ENCODE data around the gene C5orf63. TPM values are rescaled to one million over a fixed set of nuclear protein-coding genes. Genes with fewer than 3 reads are reported as not detected.
A peak's percentile ranks its signal among the peaks of the same experiment; 100 is the strongest.

C5orf63 gene
- total and polyA plus RNA-seq, 10 of the 15 experiments (the other 5 are each of a cell fraction or from before 2014, with no cell fraction given): 8.7 to 54.3 (median 11.9) TPM

- TF ChIP-seq ETV6 (conservative IDR thresholded peaks at IDR 0.05 in 1 of 2, IDR thresholded peaks at IDR 0.05 in 1 of 2; ENCODE audit: borderline replicate concordance in 1 of 2, low read depth in 1 of 2) (no peak), ZSCAN29 (IDR thresholded peaks at IDR 0.05) (no peak), SPI1 (IDR thresholded peaks at IDR 0.05; ENCODE audit: borderline replicate concordance, insufficient read depth, low read depth, low read length) (no peak), RELB (IDR thresholded peaks at IDR 0.05; ENCODE audit: low read depth) (no peak), PBX3 (IDR thresholded peaks at IDR 0.05; ENCODE audit: insufficient replicate concordance, low read depth, low read length) (peak; percentile 97), NFXL1 (IDR thresholded peaks at IDR 0.05; ENCODE audit: borderline replicate concordance) (no peak), BCL3 (IDR thresholded peaks at IDR 0.05; ENCODE audit: borderline replicate concordance, insufficient read depth, low read depth, low read length, poor library complexity, severe bottlenecking) (no peak), E2F8 (IDR thresholded peaks at IDR 0.05; ENCODE audit: low read depth, partially characterized antibody) (no peak), SMARCA5 (IDR thresholded peaks at IDR 0.05) (no peak; the same call in 1 of the 2 replicates), BRCA1 (IDR thresholded peaks at IDR 0.05; ENCODE audit: low read depth, low read length) (no peak), BMI1 (IDR thresholded peaks at IDR 0.05; ENCODE audit: borderline replicate concordance) (no peak), BHLHE40 (IDR thresholded peaks at IDR 0.05; ENCODE audit: borderline replicate concordance in 1 of 2, low read depth in 2 of 2, low read length in 1 of 2) (peak in 1 of 2 experiments; percentile 74; a peak in 2 of 4 replicates), MYB (IDR thresholded peaks at IDR 0.05; ENCODE audit: borderline replicate concordance, low read depth, low read length) (no peak), FOS (IDR thresholded peaks at IDR 0.05; ENCODE audit: borderline replicate concordance, extremely low read depth, insufficient read length) (peak; percentile 16), RBBP5 (conservative IDR thresholded peaks at IDR 0.05) (no peak), SIX5 (IDR thresholded peaks at IDR 0.05; ENCODE audit: low read depth, low read length, severe bottlenecking) (no peak), KDM1A (IDR thresholded peaks at IDR 0.05; ENCODE audit: borderline replicate concordance) (no peak), TAF1 (IDR thresholded peaks at IDR 0.05; ENCODE audit: borderline replicate concordance, low read depth, low read length) (peak; percentile 81; the same call in 1 of the 2 replicates), ZBTB33 (IDR thresholded peaks at IDR 0.05) (no peak)
Measured at GRCh38 chr5:127030259-127031146, 42.8 kb downstream of the C5orf63 start, which contains the start of gene MARCHF3 (continued).

Data from GM12878 (cell line).